COR-L47 (cell line): ENCODE data around the gene FCHO1.

Experiments
- DNase-seq: peaks from one replicate; lab custom pipeline; 2025; lab: John Stamatoyannopoulos, UW

FCHO1 gene

GRCh38 chr19:17831419-17831888 is 80.2 kb downstream of the FCHO1 start:
- no peak for DNase-seq

DNA sequence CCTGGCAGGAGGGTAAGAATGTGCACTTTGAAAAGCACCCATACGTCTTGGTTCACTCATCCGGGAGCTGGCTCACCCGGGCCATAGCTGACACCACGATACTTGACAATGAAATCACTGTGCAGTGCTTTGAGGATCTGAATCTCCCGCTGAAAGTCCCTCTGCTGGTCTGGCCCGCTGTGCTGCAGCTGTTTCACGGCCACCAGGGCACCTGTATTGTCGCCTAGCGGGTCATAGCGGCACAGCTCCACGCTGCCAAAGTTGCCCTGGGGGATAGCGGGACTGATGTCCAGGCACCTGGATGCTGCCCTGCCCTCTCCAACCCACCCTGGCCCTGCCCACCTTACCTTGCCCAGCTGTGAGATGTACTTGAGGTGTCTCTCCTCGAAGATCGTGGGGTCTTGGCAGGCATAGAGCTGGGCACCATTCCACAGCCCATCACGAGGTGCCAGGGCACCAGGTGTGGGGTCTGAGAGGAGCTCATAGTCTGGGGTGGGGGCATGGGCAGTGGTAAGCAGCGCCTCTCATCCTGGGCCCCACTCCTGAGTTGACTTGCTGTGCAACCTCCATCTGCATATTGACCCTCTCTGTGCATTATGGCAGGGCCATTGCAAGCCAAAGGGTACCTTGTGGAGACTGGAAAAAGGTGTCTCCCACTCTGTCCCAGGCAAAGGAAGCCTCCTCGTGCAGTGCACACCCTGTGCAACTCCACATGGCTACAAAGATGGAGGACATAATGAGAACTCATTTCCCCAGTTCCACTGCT is 81.3 kb downstream of the FCHO1 start:
- no peak for DNase-seq

DNA sequence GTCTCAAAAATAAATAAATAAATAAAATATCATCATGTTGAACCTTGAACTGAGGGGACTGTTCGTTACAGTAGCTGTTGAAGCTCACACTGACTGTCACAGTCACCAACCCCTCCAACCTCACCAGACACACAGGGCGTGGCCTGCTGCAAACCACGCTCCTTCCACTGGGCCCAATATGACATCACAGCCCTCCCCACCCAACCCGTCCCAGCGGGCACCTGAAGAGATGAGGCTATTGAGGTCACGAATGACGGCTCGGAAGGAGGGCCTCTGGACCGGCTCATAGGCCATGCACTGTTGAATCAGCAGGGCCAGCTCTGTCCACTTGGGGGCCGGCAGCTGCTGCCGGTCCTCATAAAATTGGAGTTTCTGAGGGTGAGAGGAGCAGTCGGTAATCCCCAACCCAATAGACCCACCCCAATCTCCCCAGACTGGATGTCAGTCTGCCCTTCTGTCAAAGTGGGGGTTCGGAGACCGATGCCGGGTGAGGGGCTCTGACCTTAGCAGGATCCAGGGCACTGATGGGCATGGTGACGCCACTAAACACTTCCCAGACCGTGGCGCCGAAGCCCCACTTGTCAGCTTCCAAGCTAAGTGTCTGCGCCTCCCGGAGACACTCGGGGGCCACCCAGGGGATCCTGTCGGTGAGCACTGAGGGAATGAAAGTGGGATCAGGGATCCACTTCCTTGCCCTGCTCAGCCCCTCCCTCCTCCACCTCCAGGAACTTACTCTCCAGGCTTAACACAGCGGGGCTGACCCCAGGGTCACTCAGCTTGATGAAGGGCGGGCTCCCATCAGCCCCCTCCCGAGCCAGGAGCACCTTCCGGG is 83.3 kb downstream of the FCHO1 start:
- no peak for DNase-seq

DNA sequence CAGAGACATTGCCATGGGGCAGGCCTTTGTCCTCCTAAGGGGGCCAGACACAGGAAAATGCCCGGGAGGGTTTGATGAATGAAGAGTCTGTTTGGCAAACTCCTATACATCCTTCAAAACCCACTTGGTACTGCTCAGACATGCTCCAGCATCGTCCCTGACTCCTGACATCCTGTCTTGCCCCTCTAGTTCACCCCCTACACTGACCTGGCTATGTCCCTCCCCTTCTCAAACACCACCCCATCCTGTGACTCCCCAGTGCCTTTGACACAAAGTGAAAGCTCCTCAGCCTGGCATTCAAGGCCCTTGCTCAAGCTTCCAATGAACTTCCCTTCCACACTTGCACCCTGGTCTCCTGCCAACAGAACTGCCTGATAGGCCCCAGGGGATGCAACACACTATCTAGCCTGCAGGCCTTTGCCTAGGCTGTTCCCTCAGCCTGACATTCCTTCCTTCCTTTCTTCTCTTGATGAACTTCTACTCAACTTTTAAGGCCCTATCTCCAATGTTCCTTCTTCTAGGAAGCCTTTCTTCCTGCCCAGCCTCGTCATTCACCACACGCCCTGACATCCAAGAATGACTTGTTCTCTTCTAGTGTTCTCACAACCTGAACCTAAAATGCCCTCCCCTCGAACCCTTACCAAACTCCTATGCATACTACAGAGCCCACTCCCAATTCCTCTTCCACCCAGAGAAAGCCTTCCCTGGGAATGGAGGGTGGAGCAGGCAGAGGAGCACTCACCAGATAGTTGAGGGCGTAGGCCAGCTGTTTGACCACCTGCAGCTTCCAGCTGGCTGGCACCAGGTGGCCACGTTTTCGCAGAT is 84.1 kb downstream of the FCHO1 start:
- DNase-seq = no peak

- DNase-seq = no peak
Measured at GRCh38 chr19:17836530-17836929, 85.3 kb downstream of the FCHO1 start.

GRCh38 chr19:17837972-17838371 is 86.7 kb downstream of the FCHO1 start:
- no peak for DNase-seq
